ENCODE data around the gene SIX3. TPM values are rescaled to one million over a fixed set of nuclear protein-coding genes. Genes with fewer than 3 reads are reported as not detected.

SIX3 gene
- total and polyA plus RNA-seq, 2 experiments from 2014 or later: 0.21 to 0.28 TPM

DNA sequence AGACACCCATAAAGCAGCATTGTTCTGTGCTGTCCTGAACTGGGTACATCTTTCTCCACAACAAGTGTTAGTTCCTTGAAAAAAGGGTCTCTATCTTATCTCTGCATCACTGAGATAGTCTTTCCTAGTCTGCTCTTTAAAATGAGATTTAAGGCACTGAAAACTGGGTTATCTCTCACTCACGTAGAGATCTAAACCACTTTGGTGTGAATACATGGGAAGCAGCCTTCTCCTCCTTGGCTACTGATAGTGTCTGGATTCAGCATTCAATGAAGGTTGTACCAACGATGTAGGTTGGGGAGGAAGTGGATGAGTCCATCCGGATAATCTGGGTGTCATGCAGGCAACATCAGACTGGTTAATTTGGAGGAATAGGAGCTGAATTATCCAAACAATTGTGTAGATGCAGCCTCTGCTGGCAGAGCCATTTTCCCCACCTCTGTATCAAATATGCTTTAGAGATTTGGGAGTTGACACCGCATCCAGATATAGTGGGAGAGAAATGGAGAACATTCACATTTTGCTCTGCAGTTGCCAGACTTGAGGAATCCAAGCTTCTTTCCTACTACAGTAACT, 15.9 kb upstream of the SIX3 start:
- H3K9me3 Mint-ChIP-seq: no peaks in the 10 kb centered on the region; the same call in 1 of the 3 replicates
- H3F3A ChIP-seq (replicated peaks; ENCODE audit: low read depth): peaks cover 17% of the 10 kb centered on the region; the same call in 1 of the 2 replicates
- no peak overlapping the region for H3K4me3 Mint-ChIP-seq
- H3K4me2 ChIP-seq: peak overlapping the region; percentile 23; the same call in 1 of the 2 replicates
- DNase-seq (ENCODE audit: low spot score) (no peak), ATAC-seq (no peak)
- H3K79me2 ChIP-seq (replicated peaks; ENCODE audit: insufficient read depth): no peaks in the 10 kb centered on the region
- H3K27ac ChIP-seq (ENCODE audit: low read depth): no peak overlapping the region
- no peak for TF ChIP-seq ZNF114 (CRISPR knock-in tag; IDR thresholded peaks at IDR 0.05)
- TF ChIP-seq, protein P1, sequence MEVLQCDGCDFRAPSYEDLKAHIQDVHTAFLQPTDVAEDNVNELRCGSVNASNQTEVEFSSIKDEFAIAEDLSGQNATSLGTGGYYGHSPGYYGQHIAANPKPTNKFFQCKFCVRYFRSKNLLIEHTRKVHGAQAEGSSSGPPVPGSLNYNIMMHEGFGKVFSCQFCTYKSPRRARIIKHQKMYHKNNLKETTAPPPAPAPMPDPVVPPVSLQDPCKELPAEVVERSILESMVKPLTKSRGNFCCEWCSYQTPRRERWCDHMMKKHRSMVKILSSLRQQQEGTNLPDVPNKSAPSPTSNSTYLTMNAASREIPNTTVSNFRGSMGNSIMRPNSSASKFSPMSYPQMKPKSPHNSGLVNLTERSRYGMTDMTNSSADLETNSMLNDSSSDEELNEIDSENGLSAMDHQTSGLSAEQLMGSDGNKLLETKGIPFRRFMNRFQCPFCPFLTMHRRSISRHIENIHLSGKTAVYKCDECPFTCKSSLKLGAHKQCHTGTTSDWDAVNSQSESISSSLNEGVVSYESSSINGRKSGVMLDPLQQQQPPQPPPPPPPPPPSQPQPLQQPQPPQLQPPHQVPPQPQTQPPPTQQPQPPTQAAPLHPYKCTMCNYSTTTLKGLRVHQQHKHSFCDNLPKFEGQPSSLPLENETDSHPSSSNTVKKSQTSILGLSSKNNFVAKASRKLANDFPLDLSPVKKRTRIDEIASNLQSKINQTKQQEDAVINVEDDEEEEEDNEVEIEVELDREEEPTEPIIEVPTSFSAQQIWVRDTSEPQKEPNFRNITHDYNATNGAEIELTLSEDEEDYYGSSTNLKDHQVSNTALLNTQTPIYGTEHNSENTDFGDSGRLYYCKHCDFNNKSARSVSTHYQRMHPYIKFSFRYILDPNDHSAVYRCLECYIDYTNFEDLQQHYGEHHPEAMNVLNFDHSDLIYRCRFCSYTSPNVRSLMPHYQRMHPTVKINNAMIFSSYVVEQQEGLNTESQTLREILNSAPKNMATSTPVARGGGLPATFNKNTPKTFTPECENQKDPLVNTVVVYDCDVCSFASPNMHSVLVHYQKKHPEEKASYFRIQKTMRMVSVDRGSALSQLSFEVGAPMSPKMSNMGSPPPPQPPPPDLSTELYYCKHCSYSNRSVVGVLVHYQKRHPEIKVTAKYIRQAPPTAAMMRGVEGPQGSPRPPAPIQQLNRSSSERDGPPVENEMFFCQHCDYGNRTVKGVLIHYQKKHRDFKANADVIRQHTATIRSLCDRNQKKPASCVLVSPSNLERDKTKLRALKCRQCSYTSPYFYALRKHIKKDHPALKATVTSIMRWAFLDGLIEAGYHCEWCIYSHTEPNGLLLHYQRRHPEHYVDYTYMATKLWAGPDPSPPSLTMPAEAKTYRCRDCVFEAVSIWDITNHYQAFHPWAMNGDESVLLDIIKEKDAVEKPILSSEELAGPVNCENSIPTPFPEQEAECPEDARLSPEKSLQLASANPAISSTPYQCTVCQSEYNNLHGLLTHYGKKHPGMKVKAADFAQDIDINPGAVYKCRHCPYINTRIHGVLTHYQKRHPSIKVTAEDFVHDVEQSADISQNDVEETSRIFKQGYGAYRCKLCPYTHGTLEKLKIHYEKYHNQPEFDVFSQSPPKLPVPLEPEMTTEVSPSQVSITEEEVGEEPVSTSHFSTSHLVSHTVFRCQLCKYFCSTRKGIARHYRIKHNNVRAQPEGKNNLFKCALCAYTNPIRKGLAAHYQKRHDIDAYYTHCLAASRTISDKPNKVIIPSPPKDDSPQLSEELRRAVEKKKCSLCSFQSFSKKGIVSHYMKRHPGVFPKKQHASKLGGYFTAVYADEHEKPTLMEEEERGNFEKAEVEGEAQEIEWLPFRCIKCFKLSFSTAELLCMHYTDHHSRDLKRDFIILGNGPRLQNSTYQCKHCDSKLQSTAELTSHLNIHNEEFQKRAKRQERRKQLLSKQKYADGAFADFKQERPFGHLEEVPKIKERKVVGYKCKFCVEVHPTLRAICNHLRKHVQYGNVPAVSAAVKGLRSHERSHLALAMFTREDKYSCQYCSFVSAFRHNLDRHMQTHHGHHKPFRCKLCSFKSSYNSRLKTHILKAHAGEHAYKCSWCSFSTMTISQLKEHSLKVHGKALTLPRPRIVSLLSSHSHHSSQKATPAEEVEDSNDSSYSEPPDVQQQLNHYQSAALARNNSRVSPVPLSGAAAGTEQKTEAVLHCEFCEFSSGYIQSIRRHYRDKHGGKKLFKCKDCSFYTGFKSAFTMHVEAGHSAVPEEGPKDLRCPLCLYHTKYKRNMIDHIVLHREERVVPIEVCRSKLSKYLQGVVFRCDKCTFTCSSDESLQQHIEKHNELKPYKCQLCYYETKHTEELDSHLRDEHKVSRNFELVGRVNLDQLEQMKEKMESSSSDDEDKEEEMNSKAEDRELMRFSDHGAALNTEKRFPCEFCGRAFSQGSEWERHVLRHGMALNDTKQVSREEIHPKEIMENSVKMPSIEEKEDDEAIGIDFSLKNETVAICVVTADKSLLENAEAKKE (CRISPR knock-in tag; IDR thresholded peaks at IDR 0.05): no peak
- TF ChIP-seq, protein P2, sequence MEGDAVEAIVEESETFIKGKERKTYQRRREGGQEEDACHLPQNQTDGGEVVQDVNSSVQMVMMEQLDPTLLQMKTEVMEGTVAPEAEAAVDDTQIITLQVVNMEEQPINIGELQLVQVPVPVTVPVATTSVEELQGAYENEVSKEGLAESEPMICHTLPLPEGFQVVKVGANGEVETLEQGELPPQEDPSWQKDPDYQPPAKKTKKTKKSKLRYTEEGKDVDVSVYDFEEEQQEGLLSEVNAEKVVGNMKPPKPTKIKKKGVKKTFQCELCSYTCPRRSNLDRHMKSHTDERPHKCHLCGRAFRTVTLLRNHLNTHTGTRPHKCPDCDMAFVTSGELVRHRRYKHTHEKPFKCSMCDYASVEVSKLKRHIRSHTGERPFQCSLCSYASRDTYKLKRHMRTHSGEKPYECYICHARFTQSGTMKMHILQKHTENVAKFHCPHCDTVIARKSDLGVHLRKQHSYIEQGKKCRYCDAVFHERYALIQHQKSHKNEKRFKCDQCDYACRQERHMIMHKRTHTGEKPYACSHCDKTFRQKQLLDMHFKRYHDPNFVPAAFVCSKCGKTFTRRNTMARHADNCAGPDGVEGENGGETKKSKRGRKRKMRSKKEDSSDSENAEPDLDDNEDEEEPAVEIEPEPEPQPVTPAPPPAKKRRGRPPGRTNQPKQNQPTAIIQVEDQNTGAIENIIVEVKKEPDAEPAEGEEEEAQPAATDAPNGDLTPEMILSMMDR (conservative IDR thresholded peaks at IDR 0.05; ENCODE audit: low read depth in 2 of 2): no peak
- no peak for TF ChIP-seq EZH2 (IDR thresholded peaks at IDR 0.05; ENCODE audit: low read depth, unreplicated experiment)
- no peak for TF ChIP-seq EZH2phosphoT487 (IDR thresholded peaks at IDR 0.05; ENCODE audit: unreplicated experiment)
- TF ChIP-seq NANOG (IDR thresholded peaks at IDR 0.05; ENCODE audit: borderline replicate concordance): no peak
- TF ChIP-seq, protein P3, sequence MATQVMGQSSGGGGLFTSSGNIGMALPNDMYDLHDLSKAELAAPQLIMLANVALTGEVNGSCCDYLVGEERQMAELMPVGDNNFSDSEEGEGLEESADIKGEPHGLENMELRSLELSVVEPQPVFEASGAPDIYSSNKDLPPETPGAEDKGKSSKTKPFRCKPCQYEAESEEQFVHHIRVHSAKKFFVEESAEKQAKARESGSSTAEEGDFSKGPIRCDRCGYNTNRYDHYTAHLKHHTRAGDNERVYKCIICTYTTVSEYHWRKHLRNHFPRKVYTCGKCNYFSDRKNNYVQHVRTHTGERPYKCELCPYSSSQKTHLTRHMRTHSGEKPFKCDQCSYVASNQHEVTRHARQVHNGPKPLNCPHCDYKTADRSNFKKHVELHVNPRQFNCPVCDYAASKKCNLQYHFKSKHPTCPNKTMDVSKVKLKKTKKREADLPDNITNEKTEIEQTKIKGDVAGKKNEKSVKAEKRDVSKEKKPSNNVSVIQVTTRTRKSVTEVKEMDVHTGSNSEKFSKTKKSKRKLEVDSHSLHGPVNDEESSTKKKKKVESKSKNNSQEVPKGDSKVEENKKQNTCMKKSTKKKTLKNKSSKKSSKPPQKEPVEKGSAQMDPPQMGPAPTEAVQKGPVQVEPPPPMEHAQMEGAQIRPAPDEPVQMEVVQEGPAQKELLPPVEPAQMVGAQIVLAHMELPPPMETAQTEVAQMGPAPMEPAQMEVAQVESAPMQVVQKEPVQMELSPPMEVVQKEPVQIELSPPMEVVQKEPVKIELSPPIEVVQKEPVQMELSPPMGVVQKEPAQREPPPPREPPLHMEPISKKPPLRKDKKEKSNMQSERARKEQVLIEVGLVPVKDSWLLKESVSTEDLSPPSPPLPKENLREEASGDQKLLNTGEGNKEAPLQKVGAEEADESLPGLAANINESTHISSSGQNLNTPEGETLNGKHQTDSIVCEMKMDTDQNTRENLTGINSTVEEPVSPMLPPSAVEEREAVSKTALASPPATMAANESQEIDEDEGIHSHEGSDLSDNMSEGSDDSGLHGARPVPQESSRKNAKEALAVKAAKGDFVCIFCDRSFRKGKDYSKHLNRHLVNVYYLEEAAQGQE (IDR thresholded peaks at IDR 0.05; ENCODE audit: unreplicated experiment): no peak
- no peak for TF ChIP-seq ZNF331 (CRISPR knock-in tag; IDR thresholded peaks at IDR 0.05; ENCODE audit: low read depth)
- no peak overlapping the region for H3K4me3 ChIP-seq
- H3K4me1 ChIP-seq (ENCODE audit: insufficient read depth): peaks cover 53% of the 10 kb centered on the region
- H3K36me3 Mint-ChIP-seq (ENCODE audit: low read depth): no peaks in the 10 kb centered on the region
- H3K9me2 ChIP-seq (ENCODE audit: insufficient read depth): no peaks in the 10 kb centered on the region
- H3K27me3 Mint-ChIP-seq (ENCODE audit: insufficient read depth, low read depth, poor library complexity): peaks cover 80% of the 10 kb centered on the region
- H4K20me1 ChIP-seq (replicated peaks; ENCODE audit: insufficient read depth): no peaks in the 10 kb centered on the region
- H3K27ac Mint-ChIP-seq: no peak overlapping the region
- no peak overlapping the region for H2AFZ ChIP-seq
- peaks cover 83% of the 10 kb centered on the region for H3K27me3 ChIP-seq (ENCODE audit: insufficient read depth)
- no peaks in the 10 kb centered on the region for H3K36me3 ChIP-seq (ENCODE audit: insufficient read depth)
- H3K4me1 Mint-ChIP-seq: peaks cover 40% of the 10 kb centered on the region

All from GM23338 (cell line).